Measurements from ENCODE around the gene TAF8. TPM values are rescaled to one million over a fixed set of nuclear protein-coding genes. Genes with fewer than 3 reads are reported as not detected.
"Not testable (repeated sequence)": the region's sequence is repeated elsewhere in the genome, so short reads cannot be mapped to it uniquely, and the experiment has no call there.

TAF8 gene
- polyA plus RNA-seq, 3 donors: 18.6 to 28.1 (median 26.3) TPM

DNA sequence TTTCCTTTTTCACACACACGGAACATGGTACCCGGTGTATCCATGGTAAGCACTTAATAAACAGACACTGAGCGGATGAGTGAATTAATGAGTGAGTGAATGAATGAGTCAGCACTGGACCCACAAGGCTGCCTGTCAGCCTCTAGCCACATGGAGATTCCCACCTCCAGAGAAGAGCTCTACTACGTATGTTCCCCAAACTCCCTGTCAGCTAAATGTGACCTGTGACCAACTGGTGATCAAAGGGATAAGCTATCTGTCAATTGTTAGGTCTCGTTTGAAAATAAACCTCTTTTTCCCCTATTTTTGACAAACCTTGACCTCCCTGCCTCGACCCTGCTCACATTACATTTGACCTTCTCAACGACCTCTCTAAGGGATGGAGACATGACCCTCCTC lies 24.5 kb upstream of the TAF8 start:
- DNase-seq: no peak

DNA sequence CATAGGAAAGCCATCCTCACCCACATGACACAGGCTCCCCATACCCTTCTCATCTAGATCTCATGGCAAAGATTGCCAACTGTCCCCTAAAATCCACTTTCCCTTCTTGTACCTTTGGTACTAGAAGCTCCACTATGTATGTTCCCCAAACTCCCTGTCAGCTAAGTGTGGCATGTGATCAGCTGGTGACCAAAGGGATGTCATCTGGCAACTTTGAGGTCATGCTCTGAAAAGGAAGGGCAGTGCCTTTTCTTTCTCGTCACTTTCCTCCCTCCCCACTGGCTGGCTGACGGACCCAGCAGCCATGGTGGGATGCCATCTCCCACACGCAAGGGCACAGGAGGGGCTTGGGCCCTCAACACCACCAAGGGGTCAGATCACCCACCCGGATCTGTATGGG lies 23.8 kb upstream of the TAF8 start:
- no peak for DNase-seq

DNA sequence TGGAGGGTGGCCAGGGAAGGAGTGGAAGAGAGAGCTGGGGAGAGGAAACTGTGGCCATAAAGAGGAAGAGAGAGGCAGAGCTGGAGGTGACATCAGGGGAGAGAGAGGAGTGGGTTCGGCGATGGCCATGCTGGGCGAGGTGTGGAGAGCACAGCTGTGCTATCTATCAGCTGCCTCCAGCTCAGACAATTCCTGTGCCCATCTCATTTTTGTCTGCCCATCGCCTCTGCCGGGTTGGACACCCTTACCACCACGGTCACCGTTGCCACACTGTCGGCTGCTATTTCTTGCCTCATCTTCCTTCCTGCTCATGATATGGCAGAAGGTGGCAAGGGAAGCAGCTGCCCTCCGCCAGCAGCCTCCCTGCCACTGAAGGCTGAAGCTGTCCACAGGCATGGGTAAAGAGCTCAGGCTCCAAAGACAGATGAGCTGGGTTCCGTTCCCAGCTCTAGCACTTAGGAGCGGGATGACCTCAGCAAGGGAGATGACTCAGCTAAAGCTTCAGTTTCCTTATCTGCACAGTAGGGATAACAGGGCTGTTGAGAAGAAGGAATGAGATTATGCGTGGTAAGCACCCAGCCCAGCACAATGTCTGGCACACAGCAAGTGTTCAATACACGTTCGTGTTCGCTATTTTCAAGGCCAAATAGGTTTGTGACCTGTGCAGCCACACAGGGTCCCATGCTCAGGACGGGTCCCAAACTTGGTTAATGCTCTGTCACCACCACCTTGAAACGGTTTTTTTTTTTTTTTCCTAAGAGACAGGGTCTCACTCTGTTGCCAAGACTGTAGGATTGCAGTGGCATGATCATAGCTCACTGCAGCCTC lies 21.9 kb upstream of the TAF8 start:
- DNase-seq: no peak

DNA sequence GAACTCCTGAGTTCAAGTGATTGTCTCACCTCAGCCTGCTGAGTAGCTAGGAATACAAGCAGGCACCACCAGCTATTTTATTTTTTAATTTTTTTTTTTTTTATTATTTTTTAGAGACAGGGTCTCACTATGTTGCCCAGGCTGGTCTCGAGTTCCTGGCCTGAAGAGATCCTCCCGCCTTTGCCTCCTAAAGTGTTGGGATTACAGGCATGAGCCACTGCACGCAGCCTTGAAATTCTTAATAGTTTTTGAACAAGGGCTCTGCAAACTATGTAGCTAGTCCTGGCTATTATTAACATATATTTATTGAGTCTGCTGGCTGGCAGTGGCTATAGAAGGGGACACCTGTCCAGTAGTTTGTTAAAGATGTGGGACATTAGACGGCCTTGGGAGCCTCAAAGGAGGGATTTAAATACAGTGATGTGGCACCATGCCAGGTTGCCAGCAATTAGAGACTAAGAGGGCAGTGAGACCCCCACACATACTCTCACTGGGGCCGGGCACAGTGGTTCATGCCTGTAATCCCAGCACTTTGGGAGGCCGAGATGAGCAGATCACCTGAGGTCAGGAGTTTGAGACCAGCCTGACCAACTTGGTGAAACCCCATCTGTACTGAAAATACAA lies 21.1 kb upstream of the TAF8 start:
- DNase-seq: no peak

DNA sequence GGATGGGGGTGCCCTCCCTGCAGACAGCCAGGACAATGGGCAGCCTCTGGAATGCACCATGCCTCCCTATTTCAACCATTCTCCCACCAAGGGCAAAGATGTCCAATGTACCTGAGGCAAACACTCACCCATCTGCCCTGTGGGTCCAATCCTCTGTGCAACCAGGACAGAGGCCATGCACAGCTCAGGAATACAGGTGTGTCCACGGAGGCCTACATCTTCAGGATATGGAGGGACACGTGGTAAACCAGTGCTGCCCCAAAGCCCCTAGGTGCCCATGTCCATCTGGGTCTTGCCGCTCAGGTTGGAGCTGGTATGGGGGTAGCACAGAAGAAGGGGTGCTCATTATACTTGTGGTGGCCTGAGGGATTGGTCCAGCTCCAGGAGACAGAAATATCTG lies 20.4 kb upstream of the TAF8 start:
- DNase-seq: no peak

DNA sequence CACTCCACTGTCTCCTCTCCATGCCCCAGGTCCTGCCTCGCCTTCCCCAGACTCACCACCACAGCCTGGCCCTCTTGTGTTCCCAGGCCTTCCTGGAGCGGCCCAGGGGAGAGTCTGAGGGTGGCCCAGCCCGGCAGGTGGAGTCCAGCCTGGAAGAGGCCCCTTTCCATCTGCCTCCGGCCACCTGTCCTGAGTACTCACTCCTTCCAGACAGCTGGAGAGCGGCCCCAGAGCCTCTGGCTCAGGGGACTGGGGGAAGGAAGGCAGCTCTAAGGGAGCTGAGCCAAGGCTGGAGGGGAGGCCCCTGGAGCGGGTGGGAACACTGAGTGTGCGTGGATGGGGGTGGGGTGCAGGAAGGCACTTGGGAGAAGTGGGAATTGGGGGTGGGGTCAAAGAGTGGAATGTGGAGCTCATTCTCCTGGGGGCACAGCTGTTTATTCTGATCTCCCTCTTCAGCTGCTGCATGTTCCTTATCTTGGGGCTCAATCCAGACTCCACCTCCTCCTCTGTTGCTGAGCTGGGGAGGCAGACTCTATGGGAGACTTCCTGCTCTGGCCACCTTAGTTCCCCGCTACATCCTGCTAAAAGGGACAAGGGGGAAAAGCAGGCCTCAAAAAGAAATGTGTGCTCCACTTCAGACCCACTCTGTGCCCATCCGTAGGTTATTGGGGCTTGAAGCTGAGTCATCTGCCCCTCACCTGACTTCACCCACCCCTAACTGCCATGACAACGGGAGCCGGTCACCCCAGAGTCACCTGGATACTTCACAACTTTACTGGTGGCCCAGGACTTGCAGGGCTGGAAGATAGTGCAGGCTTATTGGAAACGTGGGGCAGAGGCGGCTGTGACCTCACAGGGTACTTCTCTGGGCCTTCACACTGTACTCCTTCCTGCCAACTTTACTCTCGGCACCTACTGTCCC lies 19.5 kb upstream of the TAF8 start:
- DNase-seq: no peak

DNA sequence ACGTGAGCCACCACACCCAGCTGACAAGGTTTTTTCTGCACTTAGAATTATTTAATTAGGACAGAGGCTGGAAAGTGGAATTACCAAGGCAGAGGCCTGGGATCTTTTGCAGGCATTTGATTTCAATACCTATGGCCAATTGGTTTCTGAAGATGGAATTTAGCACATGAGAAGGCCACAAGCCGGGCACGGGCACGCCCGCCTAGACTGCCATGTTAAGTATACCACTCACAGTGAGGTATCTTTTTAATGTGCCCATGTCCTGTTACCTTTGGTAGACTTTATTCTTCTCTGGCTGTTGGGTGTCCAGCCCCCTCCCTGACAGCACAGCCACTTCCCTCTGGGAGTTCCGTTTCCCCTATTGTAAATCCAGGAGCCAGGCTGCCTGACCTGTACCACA lies 18.0 kb upstream of the TAF8 start:
- DNase-seq: no peak

DNA sequence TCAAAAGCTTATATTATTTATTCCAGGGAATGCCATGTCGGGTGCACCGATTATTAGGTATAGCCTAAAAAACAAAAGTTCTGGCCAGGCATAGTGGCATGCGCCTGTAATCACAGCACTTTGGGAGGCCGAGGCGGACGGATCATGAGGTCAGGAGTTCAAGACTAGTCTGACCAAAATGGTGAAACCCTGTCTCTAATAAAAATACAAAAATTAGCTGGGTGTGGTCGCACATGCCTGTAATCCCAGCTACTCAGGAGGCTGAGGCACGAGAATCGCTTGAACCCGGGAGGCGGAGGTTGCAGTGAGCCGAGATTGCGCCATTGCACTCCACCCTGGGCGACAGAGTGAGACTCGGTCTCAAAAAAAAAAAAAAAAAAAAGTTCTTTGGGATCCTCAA lies 12.7 kb upstream of the TAF8 start:
- not testable (repeated sequence) for DNase-seq

DNA sequence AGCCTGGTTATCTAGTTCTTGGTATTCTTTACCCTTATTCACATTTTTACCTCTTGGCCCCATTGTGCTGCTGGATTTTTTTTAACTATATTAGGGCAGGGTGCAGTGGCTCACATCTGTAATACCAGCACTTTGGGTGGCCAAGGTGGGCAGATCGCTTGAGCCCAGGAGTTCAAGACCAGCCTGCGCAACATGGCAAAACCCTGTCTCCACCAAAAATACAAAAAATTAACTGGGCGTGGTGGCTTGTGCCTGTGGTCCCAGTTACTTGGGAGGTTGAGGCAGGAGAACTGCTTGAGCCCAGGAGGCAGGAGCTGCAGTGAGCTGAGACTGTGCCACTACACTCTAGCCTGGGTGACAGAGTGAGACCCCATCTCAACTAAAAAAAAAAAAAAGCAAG lies 12.2 kb upstream of the TAF8 start:
- no peak for DNase-seq

DNA sequence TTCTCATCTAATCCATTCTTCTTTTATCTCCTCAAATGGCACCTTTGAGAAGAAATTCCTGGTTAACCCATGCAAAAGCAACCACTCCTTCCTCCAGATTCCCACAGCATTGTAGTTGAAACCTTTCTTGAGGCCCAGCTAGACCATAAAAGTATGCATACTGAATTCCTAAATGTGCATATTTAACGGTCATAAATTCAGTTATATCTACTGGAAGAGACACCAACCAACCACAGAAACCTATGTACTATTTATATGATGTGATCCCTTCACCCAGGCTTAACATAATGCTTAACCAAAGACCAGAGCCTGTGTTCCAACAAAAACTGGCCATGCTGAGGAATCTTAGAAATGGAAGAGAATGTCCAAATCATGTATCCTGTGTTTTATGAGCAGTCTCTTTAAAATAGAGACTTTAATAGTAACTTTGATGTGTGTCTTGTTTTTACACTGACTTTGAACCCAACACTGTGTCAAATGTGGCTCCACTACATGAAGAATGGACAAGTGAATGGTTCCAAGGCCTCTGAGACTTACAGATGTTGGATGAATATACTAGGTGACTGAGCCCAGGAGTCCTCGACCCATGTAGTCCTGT lies 11.4 kb upstream of the TAF8 start:
- no peak for DNase-seq

DNA sequence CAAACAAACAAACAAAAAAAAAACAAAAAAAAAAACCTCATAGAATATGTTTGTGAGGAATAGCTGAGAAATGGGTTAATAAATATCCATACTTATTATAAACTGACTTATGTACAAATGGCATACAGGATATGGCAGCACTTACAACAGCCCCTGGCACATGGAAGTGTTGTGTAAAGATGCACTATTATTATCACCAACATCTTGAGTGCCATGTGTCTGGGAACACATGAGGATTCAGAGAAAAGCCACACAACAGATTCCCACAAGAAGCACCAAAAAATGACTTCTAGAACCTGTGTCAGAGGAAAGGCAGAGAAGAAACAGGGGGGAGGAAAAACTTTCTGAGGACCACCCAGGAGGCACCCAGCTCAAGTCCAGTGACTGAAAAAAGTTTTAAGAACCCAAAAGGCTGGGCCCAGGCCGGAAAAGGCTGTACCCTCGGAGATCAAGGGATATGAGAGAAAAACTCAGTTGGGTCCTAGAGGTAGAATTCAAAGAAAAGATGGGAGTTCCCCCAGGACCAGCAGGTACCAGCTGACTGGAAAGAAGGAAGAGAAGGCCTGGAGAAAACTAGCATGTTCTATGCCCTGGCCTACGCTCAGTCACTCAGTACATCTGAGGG lies 9.4 kb upstream of the TAF8 start:
- DNase-seq: no peak

DNA sequence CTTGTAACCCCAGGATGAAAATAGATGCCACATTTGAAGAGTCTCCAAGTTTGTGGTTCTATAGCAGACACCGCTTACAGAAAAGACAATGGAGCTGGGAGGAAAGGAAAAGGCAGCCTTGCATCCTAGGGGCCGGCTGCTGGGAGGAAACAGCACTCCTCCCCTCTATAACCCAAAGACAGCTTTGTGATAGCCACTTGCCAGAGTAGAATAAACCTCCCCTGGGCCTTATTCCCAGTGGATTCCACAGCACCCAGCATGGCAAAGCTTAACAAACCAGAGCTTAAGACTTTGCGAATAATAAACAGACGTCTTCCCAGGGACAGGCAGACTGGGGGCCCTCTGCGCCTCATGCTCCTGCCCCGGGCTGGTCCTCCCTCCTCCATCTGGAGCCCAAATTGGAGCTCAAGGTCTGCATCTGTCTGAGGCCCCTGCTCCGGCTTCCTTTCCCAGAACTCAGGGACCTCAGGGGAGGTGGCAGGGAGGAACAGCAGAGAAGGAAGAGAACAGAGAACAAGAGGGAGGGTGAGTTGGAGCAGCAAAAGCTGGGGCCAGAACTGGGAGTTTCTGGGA lies 8.8 kb upstream of the TAF8 start:
- DNase-seq: no peak

DNA sequence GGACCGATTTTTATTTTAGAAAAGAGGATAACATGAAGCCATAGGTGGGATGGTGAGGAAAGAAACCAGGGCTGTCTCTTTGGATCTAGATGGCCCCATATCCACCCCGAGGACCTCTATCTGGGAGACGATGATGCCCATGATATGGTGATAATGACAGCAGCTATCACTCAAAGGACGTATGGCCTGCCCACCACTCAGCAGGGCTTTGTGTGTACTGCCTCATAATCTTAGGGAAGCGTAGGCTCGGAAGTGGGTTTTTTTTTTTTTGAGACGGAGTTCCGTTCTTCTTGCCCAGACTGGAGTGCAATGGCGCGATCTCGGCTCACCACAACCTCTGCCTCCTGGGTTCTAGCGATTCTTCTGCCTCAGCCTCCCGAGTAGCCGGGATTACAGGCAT lies 8.2 kb upstream of the TAF8 start:
- DNase-seq: no peak

DNA sequence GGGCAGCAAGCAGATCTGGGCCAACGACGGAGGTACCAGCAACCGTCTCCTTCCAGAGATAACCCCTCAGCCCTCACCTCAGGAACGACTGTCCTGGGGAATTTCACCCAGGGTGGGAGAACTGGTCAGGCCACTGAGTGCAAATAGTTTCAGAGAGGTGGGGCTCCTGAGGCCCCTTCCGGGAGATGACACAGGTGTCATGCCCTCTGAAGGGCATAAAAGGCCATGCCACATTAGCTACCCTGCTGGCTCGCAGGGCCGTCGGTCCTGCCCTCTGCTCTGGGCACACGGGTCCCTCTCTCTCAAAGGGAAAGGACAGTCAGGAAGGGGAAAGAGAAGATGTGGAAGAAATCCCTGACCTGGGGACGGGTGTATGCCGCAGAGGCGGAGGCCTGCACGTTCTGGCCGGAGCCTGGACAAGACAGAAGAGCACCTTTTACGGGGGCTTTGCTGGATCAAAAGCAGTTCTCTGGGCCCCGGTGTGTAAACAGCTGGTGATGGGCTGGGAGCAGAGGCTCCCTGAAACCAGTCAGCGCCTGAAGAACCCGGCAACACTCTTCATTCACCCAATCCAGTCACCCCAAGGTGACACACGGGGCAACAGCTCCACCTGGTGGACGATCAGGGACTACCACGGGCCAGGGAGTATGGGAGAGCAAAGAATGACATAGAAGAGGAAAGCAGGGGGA lies 6.4 kb upstream of the TAF8 start:
- peak; percentile 89 for DNase-seq

DNA sequence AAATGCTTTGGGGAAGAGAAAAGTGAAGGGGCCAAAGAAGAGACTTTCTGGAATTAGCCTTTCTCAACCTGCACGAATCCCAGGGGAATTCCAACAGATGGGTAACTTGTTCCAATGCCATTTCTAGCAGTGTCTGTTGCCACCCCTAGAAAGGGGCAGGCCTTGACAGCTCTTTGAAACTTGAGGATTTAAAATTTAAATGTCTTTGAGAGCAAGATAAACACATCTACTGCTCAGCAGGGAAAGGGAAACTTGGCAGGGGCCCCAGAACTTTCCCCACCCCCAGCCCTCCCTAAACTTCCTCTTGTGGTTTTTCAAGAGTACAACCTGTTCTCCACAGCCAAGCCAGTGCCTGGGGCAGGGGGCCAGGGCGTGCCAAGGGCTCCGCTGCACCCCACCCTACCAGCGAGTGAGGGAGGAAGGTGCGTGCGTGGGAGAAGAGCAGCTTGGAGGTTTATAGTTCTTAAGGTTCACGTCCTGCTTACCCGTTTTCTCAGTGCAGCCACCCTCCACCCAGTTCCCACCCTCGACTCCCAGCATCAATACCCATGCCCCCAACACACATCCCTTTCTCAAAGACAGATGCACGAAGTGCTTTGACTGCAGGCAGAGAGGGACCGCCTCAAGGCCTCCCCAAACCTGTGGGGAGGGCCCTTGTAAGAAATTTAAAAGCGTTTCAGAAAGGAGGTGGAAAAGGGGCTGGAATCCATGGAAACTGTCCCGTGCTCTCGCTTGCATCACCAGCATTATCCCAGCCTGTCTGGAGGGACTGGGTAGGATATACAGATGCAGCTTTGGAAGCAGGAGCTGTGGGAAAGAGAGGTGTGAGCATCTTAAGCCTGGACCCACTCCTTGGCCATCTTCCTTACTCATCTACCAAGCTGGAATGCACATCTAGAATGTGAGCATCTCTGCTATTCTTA lies 4.5 kb upstream of the TAF8 start:
- DNase-seq: no peak

DNA sequence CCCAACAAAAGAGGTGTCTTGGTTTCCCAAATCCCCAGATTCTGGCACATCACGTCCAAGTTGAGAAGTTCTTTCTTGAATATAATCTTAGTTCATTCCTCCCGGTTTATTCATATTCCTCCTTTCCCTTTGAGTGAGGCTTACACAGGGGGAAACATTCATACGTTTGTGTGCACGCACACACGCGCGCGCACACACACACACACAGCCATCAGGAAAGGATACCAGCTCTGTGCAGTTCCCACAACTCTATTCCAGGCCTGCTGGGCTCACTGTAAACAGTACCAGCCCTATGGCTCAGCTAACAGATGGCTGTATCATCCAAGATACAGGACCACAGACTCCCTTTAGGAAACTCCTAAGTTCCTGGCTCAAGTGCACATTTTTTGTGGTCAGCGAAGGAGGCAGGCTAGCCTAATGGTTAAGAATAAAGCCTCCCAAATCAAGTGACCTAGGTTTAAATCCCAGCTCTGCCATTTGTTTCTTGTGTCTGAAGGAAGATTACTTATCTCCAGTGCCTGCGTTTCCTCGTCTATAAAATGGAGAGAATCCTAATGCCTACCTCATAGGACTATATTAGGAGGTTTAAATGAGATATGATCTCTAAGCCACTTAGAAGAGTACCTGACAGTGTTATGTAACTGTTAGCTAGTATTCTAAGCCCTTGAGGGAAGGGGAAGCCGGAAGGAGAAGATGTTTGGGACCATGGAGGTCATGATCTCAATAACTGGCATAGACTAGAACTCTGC lies 3.7 kb upstream of the TAF8 start:
- no peak for DNase-seq

DNA sequence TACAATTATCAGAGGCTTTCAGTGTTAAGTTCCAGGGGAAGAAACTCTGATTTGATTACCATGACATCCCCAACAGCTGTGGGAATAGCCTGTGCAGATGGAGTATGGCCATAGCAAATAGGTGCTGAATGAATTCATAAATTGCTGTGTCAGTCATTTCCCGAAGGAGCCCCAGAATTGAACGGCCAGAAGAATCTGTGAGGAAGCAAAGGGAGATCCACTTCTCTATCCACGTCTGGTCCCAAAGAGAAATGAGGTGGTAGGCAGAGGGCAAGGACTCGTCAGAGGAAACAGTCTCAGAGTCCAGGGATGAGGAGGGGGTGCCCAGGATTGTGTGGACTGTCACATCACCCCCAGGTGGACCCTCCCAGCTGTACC lies 3.1 kb upstream of the TAF8 start:
- no peak for DNase-seq

DNA sequence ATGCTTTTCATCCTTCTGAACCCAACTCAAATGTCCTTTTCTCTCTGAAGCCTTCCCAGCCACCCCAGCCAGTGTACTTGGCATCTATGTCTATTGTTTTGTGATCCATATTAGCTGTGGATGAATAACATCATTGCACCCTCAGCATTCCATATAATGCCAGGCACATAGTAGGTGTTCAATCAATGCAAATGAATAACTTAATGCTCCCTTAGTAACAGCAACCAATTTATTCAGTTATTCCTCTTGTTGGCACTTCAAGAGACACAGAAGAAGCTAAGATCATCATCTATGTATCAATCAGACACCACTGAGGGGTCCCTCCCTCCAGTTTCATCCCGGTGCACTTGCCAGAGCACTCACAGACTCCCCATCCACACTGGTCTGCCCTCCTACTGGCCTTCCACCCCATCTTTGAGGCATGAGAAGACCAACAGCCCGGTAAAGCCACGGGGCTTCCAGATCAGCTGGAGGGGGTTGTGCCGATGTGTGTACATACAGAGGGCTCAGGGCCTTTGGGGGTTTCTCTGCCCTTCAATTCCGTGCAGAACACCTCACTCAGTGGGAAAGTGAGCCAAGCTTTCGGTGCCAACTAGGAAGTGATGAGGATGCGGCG lies 2.4 kb upstream of the TAF8 start:
- DNase-seq: no peak

All from renal pelvis (tissue), 4 donors.